WTC11 (cell line): ENCODE data around the gene TTLL4. TPM values are rescaled to one million over a fixed set of nuclear protein-coding genes. Genes with fewer than 3 reads are reported as not detected.

Experiments used
- ATAC-seq: fragments of 200-7000 bp; cut with Tn5 transposase; 2 replicates; pipeline ENCODE4 v1.10.0; 2021; ENCODE audit warnings: mild to moderate bottlenecking, moderate library complexity
- CTCF ChIA-PET: fragments of 300-600 bp; sonication (Branson Sonifier 250); formaldehyde crosslinking; loops from one replicate; lab custom pipeline; 2021; ENCODE audit warnings: antibody characterized with exemption; lab: Charles Lee
- POLR2A ChIA-PET: fragments of 350-600 bp; sonication (Branson Sonifier 250); formaldehyde crosslinking; loops from one replicate; lab custom pipeline; 2021; ENCODE audit warnings: antibody characterized with exemption; lab: Charles Lee
- DNase-seq: peaks from one replicate; pipeline ENCODE4 v3.0.0; 2021; ENCODE audit warnings: low spot score
- H3K27ac Mint-ChIP-seq: 2 replicates; pipeline ENCODE4 v1.8.0; 2021; ENCODE audit warnings: mixed read lengths
- H3K27me3 Mint-ChIP-seq: 2 replicates; pipeline ENCODE4 v1.8.0; 2021; ENCODE audit warnings: low read depth, mild to moderate bottlenecking, moderate library complexity, mixed read lengths
- H3K36me3 Mint-ChIP-seq: 2 replicates; pipeline ENCODE4 v1.8.0; 2021; ENCODE audit warnings: mixed read lengths
- H3K4me1 Mint-ChIP-seq: 2 replicates; pipeline ENCODE4 v1.8.0; 2022; ENCODE audit warnings: mixed read lengths
- H3K4me3 Mint-ChIP-seq: 2 replicates; pipeline ENCODE4 v1.8.0; 2021; ENCODE audit warnings: mild to moderate bottlenecking, moderate library complexity, mixed read lengths
- H3K9me3 Mint-ChIP-seq: 2 replicates; pipeline ENCODE4 v1.8.0; 2021; ENCODE audit warnings: mixed read lengths
- EMX1 ChIP-seq: fragments of 250-450 bp; sonication (Bioruptor Pico); IDR thresholded peaks from 2 replicates; pipeline ENCODE4 v1.8.0; 2021; ENCODE audit warnings: mild to moderate bottlenecking
- ESRRA ChIP-seq: sonication (generic); formaldehyde crosslinking; IDR thresholded peaks from 2 replicates; pipeline ENCODE4 v1.8.1; 2022; ENCODE audit warnings: mild to moderate bottlenecking, missing genetic modification reagents, borderline replicate concordance
- FOXK1 ChIP-seq: sonication (generic); formaldehyde crosslinking; IDR thresholded peaks from 2 replicates; pipeline ENCODE4 v1.8.0; 2022; ENCODE audit warnings: mild to moderate bottlenecking, moderate library complexity, missing genetic modification reagents
- FOXP1 ChIP-seq: sonication (generic); formaldehyde crosslinking; IDR thresholded peaks from 2 replicates; pipeline ENCODE4 v1.8.0; 2022; ENCODE audit warnings: missing genetic modification reagents, mild to moderate bottlenecking, moderate library complexity, borderline replicate concordance
- KAT7 ChIP-seq: sonication (generic); formaldehyde crosslinking; IDR thresholded peaks from 2 replicates; pipeline ENCODE4 v1.8.1; 2023; ENCODE audit warnings: missing genetic modification reagents, mild to moderate bottlenecking, borderline replicate concordance
- NR2C2 ChIP-seq: sonication (generic); formaldehyde crosslinking; IDR thresholded peaks from 2 replicates; pipeline ENCODE4 v1.8.0; 2022; ENCODE audit warnings: mild to moderate bottlenecking, missing genetic modification reagents
- NR3C1 ChIP-seq: sonication (generic); formaldehyde crosslinking; conservative IDR thresholded peaks from 2 replicates; pipeline ENCODE4 v1.8.1; 2023; ENCODE audit warnings: low read depth, mild to moderate bottlenecking, missing genetic modification reagents
- PRRX2 ChIP-seq: fragments of 250-450 bp; sonication (Bioruptor Pico); IDR thresholded peaks from 2 replicates; pipeline ENCODE4 v1.8.0; 2021; ENCODE audit warnings: mild to moderate bottlenecking
- RELA ChIP-seq: sonication (generic); formaldehyde crosslinking; IDR thresholded peaks from 2 replicates; pipeline ENCODE4 v1.8.1; 2022; ENCODE audit warnings: missing genetic modification reagents, mild to moderate bottlenecking, borderline replicate concordance
- SMAD4 ChIP-seq: sonication (generic); formaldehyde crosslinking; IDR thresholded peaks from 2 replicates; pipeline ENCODE4 v1.8.0; 2022; ENCODE audit warnings: mild to moderate bottlenecking, missing genetic modification reagents
- ZNF263 ChIP-seq: sonication (generic); formaldehyde crosslinking; IDR thresholded peaks from 2 replicates; pipeline ENCODE4 v1.8.1; 2022; ENCODE audit warnings: low read depth, mild to moderate bottlenecking, moderate library complexity, missing genetic modification reagents
- ZNF317 ChIP-seq: sonication (generic); formaldehyde crosslinking; IDR thresholded peaks from 2 replicates; pipeline ENCODE4 v1.8.1; 2023; ENCODE audit warnings: low read depth, mild to moderate bottlenecking, moderate library complexity, missing genetic modification reagents, borderline replicate concordance
- ZNF396 ChIP-seq: fragments of 250-450 bp; sonication (Bioruptor Pico); IDR thresholded peaks from 2 replicates; pipeline ENCODE4 v1.8.0; 2021; ENCODE audit warnings: mild to moderate bottlenecking, moderate library complexity, borderline replicate concordance
- total RNA-seq: library from RNA; stranded (reverse); gene quantifications from 3 replicates; pipeline ENCODE4 v1.2.3, GENCODE V29; 2021
- TF ChIP-seq, protein P1 (sequence below): sonication (generic); formaldehyde crosslinking; IDR thresholded peaks from 2 replicates; pipeline ENCODE4 v1.8.1; 2022; ENCODE audit warnings: low read depth, missing genetic modification reagents, borderline replicate concordance
- TF ChIP-seq, protein P2 (sequence below): sonication (generic); formaldehyde crosslinking; IDR thresholded peaks from 2 replicates; pipeline ENCODE4 v1.8.1; 2023; ENCODE audit warnings: mild to moderate bottlenecking, moderate library complexity, missing genetic modification reagents
- TF ChIP-seq, protein P3 (sequence below): sonication (generic); formaldehyde crosslinking; IDR thresholded peaks from 2 replicates; pipeline ENCODE4 v1.8.1; 2022; ENCODE audit warnings: mild to moderate bottlenecking, moderate library complexity, missing genetic modification reagents
- TF ChIP-seq, protein P4 (sequence below): sonication (generic); formaldehyde crosslinking; IDR thresholded peaks from 2 replicates; pipeline ENCODE4 v1.8.0; 2023; ENCODE audit warnings: missing genetic modification reagents
- TF ChIP-seq, protein P5 (sequence below): fragments of 250-450 bp; sonication (Bioruptor Pico); conservative IDR thresholded peaks from 2 replicates; pipeline ENCODE4 v1.9.0; 2021; ENCODE audit warnings: mild to moderate bottlenecking
- TF ChIP-seq, protein P6 (sequence below): sonication (generic); formaldehyde crosslinking; IDR thresholded peaks from 2 replicates; pipeline ENCODE4 v1.8.0; 2022; ENCODE audit warnings: mild to moderate bottlenecking, missing genetic modification reagents
- TF ChIP-seq, protein P7 (sequence below): sonication (generic); formaldehyde crosslinking; IDR thresholded peaks from 2 replicates; pipeline ENCODE4 v1.8.1; 2022; ENCODE audit warnings: low read depth, mild to moderate bottlenecking, moderate library complexity, missing genetic modification reagents, borderline replicate concordance

The TTLL4 gene
- total RNA-seq, 1 experiment from 2014 or later, result 87.4 TPM

DNA sequence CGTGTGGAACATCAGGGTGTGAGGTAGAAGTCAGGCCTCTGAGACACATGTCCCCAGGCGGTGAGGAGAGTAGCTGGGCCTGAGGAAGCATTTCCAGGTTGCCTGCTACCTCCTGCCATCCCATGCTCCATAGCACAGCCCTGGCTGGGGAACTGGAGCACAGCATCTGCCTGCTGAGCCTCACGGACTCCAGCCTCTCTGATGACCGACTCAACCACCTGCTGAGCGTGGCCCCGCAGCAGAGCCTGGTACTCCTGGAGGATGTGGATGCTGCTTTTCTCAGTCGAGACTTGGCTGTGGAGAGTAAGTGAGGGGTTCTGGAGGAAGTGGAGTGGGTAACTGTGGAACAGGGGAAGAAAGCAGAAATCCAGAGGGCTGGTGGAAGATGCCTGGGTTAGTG, 48.3 kb upstream of the TTLL4 start:
- no peak for ATAC-seq
- H3K4me3 Mint-ChIP-seq, result no peak overlapping the region
- H3K9me3 Mint-ChIP-seq, result no peaks in the 10 kb centered on the region
- H3K27me3 Mint-ChIP-seq, result no peaks in the 10 kb centered on the region
- H3K36me3 Mint-ChIP-seq, result peaks cover 52% of the 10 kb centered on the region
- H3K4me1 Mint-ChIP-seq, result peaks cover 9% of the 10 kb centered on the region
- CTCF ChIA-PET, result no interaction called here
- TF ChIP-seq EMX1 (CRISPR knock-in tag) (no peak), ZNF396 (CRISPR knock-in tag) (no peak), NR3C1 (CRISPR knock-in tag) (no peak), ZNF317 (CRISPR knock-in tag) (no peak), KAT7 (CRISPR knock-in tag) (no peak), RELA (CRISPR knock-in tag) (no peak)
- TF ChIP-seq, protein P1, sequence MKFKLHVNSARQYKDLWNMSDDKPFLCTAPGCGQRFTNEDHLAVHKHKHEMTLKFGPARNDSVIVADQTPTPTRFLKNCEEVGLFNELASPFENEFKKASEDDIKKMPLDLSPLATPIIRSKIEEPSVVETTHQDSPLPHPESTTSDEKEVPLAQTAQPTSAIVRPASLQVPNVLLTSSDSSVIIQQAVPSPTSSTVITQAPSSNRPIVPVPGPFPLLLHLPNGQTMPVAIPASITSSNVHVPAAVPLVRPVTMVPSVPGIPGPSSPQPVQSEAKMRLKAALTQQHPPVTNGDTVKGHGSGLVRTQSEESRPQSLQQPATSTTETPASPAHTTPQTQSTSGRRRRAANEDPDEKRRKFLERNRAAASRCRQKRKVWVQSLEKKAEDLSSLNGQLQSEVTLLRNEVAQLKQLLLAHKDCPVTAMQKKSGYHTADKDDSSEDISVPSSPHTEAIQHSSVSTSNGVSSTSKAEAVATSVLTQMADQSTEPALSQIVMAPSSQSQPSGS (CRISPR knock-in tag), result no peak
- TF ChIP-seq, protein P2, sequence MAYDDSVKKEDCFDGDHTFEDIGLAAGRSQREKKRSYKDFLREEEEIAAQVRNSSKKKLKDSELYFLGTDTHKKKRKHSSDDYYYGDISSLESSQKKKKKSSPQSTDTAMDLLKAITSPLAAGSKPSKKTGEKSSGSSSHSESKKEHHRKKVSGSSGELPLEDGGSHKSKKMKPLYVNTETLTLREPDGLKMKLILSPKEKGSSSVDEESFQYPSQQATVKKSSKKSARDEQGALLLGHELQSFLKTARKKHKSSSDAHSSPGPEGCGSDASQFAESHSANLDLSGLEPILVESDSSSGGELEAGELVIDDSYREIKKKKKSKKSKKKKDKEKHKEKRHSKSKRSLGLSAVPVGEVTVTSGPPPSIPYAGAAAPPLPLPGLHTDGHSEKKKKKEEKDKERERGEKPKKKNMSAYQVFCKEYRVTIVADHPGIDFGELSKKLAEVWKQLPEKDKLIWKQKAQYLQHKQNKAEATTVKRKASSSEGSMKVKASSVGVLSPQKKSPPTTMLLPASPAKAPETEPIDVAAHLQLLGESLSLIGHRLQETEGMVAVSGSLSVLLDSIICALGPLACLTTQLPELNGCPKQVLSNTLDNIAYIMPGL (CRISPR knock-in tag), result no peak
- DNase-seq, result no peak
- no peak overlapping the region for H3K27ac Mint-ChIP-seq
- POLR2A ChIA-PET, result no interaction called here

DNA sequence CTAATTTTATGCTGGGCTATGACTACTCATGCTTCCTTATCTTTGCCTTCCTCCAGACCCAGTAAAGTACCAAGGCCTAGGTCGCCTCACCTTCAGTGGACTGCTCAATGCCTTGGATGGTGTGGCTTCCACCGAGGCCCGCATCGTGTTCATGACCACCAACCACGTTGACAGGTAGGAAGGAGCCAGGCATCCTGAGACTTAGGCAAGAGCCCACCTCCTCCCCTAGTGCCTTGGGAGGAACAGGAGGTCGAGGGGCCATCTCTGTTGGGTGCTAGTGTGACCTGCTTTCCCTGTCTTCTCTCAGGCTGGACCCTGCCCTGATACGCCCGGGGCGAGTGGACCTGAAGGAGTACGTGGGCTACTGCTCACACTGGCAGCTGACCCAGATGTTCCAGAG, 47.8 kb upstream of the TTLL4 start:
- no peak overlapping the region for H3K27ac Mint-ChIP-seq
- no peak for TF ChIP-seq SMAD4 (CRISPR knock-in tag)
- TF ChIP-seq FOXP1 (CRISPR knock-in tag), result no peak
- TF ChIP-seq, protein P3, sequence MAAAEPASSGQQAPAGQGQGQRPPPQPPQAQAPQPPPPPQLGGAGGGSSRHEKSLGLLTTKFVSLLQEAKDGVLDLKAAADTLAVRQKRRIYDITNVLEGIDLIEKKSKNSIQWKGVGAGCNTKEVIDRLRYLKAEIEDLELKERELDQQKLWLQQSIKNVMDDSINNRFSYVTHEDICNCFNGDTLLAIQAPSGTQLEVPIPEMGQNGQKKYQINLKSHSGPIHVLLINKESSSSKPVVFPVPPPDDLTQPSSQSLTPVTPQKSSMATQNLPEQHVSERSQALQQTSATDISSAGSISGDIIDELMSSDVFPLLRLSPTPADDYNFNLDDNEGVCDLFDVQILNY (CRISPR knock-in tag), result no peak
- no peak for DNase-seq
- H3K4me3 Mint-ChIP-seq, result no peak overlapping the region
- no peak for ATAC-seq
- CTCF ChIA-PET, result interaction anchor here (1.0 kb wide), 1 partner anchor 25 kb away, joined by 3 read pairs; no protein-coding TSS in a partner anchor
- POLR2A ChIA-PET, result no interaction called here
- no peaks in the 10 kb centered on the region for H3K9me3 Mint-ChIP-seq
- H3K4me1 Mint-ChIP-seq, result peaks cover 9% of the 10 kb centered on the region
- H3K36me3 Mint-ChIP-seq, result peaks cover 54% of the 10 kb centered on the region
- H3K27me3 Mint-ChIP-seq, result no peaks in the 10 kb centered on the region

DNA sequence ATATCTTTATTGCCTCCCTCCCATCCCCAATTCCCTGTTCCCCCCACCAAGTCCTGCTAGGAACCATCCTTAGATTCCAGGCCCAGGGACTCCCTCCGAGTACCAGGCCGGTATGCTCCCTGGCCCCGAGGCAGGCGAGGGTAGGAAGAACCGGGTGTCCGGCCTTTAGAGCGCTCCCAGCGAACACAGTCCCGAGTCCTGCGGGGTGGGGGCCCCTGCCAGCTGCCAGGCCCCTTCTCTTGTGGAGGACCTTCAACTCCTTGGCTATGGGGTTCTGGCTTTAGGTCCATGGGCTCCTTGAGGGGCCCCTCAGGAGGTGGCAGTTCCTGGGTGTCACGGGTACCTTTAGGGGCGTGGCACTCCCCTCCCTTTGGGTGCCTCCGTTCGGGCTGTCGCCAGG, 46.7 kb upstream of the TTLL4 start:
- H3K4me3 Mint-ChIP-seq, result no peak overlapping the region
- peaks cover 9% of the 10 kb centered on the region for H3K4me1 Mint-ChIP-seq
- ChIA-PET POLR2A (no interaction called here), CTCF (no interaction called here)
- no peaks in the 10 kb centered on the region for H3K27me3 Mint-ChIP-seq
- no peak for ATAC-seq
- H3K27ac Mint-ChIP-seq, result no peak overlapping the region
- H3K36me3 Mint-ChIP-seq, result peaks cover 55% of the 10 kb centered on the region
- no peaks in the 10 kb centered on the region for H3K9me3 Mint-ChIP-seq
- DNase-seq, result no peak
- TF ChIP-seq, protein P4, sequence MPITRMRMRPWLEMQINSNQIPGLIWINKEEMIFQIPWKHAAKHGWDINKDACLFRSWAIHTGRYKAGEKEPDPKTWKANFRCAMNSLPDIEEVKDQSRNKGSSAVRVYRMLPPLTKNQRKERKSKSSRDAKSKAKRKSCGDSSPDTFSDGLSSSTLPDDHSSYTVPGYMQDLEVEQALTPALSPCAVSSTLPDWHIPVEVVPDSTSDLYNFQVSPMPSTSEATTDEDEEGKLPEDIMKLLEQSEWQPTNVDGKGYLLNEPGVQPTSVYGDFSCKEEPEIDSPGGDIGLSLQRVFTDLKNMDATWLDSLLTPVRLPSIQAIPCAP (CRISPR knock-in tag), result no peak
- TF ChIP-seq, protein P3 (CRISPR knock-in tag), result no peak
- no peak for TF ChIP-seq ESRRA (CRISPR knock-in tag)
- TF ChIP-seq ZNF263 (CRISPR knock-in tag), result no peak
- TF ChIP-seq, protein P5, sequence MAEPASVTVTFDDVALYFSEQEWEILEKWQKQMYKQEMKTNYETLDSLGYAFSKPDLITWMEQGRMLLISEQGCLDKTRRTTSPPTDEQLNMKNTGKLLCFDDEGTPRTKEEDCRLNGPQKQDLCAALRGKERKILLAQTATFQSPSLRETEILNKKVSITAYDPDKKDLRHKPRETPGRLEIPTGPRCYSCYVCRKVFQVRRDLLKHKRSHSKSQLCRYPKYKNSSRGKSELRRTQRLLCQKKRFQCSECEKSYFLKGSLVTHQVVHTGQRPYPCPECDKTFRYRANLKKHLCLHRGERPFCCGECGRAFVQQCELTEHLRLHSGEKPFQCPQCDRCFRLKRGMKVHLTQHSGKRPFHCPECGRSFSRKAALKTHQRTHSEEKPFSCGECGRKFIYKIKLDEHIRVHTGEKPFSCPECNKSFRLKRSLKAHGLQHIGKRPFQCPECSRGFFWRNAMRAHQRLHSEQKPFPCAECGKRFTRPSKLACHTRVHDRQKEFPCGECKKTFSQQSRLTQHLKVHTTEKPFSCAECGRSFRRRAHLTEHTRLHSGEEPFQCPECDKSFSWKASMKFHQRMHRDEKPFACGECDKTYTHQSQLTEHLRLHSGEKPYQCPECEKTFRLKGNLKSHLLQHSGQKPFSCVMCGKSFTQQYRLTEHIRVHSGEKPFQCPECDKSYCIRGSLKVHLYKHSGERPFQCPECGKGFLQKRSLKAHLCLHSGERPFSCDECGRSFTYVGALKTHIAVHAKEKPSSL, result no peak
- TF ChIP-seq, protein P6, sequence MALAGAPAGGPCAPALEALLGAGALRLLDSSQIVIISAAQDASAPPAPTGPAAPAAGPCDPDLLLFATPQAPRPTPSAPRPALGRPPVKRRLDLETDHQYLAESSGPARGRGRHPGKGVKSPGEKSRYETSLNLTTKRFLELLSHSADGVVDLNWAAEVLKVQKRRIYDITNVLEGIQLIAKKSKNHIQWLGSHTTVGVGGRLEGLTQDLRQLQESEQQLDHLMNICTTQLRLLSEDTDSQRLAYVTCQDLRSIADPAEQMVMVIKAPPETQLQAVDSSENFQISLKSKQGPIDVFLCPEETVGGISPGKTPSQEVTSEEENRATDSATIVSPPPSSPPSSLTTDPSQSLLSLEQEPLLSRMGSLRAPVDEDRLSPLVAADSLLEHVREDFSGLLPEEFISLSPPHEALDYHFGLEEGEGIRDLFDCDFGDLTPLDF (CRISPR knock-in tag), result no peak
- TF ChIP-seq FOXK1 (CRISPR knock-in tag), result no peak
- TF ChIP-seq PRRX2 (CRISPR knock-in tag), result no peak
- TF ChIP-seq, protein P7, sequence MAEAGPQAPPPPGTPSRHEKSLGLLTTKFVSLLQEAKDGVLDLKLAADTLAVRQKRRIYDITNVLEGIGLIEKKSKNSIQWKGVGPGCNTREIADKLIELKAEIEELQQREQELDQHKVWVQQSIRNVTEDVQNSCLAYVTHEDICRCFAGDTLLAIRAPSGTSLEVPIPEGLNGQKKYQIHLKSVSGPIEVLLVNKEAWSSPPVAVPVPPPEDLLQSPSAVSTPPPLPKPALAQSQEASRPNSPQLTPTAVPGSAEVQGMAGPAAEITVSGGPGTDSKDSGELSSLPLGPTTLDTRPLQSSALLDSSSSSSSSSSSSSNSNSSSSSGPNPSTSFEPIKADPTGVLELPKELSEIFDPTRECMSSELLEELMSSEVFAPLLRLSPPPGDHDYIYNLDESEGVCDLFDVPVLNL (CRISPR knock-in tag), result no peak
- TF ChIP-seq NR2C2, result no peak
